ENCODE results near the gene HTR4.
"Not testable (repeated sequence)": the region's sequence is repeated elsewhere in the genome, so short reads cannot be mapped to it uniquely, and the experiment has no call there.

Gene HTR4

GRCh38 chr5:148532969-148533670, 121.2 kb downstream of the HTR4 start:
- H4K20me1 ChIP-seq (ENCODE audit: insufficient read depth, low read length): no peaks in the 10 kb centered on the region
- H2AFZ ChIP-seq (ENCODE audit: low read depth, low read length): no peak overlapping the region
- TF ChIP-seq EZH2phosphoT487 (IDR thresholded peaks at IDR 0.05; ENCODE audit: low read depth) (no peak), CTCF (IDR thresholded peaks at IDR 0.05; ENCODE audit: low read depth, low read length) (no peak)
- no peaks in the 10 kb centered on the region for H3K36me3 ChIP-seq (replicated peaks; ENCODE audit: low read depth, low read length)
- no peaks in the 10 kb centered on the region for H3K27me3 ChIP-seq (ENCODE audit: low read depth, low read length)
- no peak overlapping the region for H3K4me3 ChIP-seq (ENCODE audit: low read length)
- H3K27ac ChIP-seq (ENCODE audit: low read length): no peak overlapping the region
- no peak overlapping the region for H3K4me2 ChIP-seq (ENCODE audit: low read length)
- no peak overlapping the region for H3K9ac ChIP-seq (ENCODE audit: low read length)
- H3K9me3 ChIP-seq (ENCODE audit: insufficient read depth, low read length): no peaks in the 10 kb centered on the region
- H3K79me2 ChIP-seq (ENCODE audit: low read length): no peaks in the 10 kb centered on the region
- no peaks in the 10 kb centered on the region for H3K4me1 ChIP-seq (ENCODE audit: low read length)

- not testable (repeated sequence) for H3K27me3 ChIP-seq (ENCODE audit: low read depth, low read length); H2AFZ ChIP-seq (ENCODE audit: low read depth, low read length); H3K4me2 ChIP-seq (ENCODE audit: low read length); H3K9me3 ChIP-seq (ENCODE audit: insufficient read depth, low read length); H4K20me1 ChIP-seq (ENCODE audit: insufficient read depth, low read length); H3K4me3 ChIP-seq (ENCODE audit: low read length); H3K36me3 ChIP-seq (replicated peaks; ENCODE audit: low read depth, low read length); H3K4me1 ChIP-seq (ENCODE audit: low read length); H3K79me2 ChIP-seq (ENCODE audit: low read length); H3K9ac ChIP-seq (ENCODE audit: low read length); H3K27ac ChIP-seq (ENCODE audit: low read length)
Measured at GRCh38 chr5:148529450-148529849, 124.9 kb downstream of the HTR4 start.

GRCh38 chr5:148524721-148525120, 129.6 kb downstream of the HTR4 start:
- H4K20me1 ChIP-seq (ENCODE audit: insufficient read depth, low read length): no peaks in the 10 kb centered on the region
- H3K27me3 ChIP-seq (ENCODE audit: low read depth, low read length): 0 out of 2 replicates have a peak, but pooled peaks cover 4% of the 10 kb centered on the region
- H3K4me2 ChIP-seq (ENCODE audit: low read length): no peak overlapping the region
- H3K36me3 ChIP-seq (replicated peaks; ENCODE audit: low read depth, low read length): no peaks in the 10 kb centered on the region
- TF ChIP-seq CTCF (IDR thresholded peaks at IDR 0.05; ENCODE audit: low read depth, low read length) (no peak), EZH2phosphoT487 (IDR thresholded peaks at IDR 0.05; ENCODE audit: low read depth) (no peak)
- H3K9ac ChIP-seq (ENCODE audit: low read length): no peak overlapping the region
- H3K27ac ChIP-seq (ENCODE audit: low read length): no peak overlapping the region
- H3K4me1 ChIP-seq (ENCODE audit: low read length): no peaks in the 10 kb centered on the region
- H3K79me2 ChIP-seq (ENCODE audit: low read length): no peaks in the 10 kb centered on the region
- no peak overlapping the region for H3K4me3 ChIP-seq (ENCODE audit: low read length)
- H3K9me3 ChIP-seq (ENCODE audit: insufficient read depth, low read length): no peaks in the 10 kb centered on the region
- H2AFZ ChIP-seq (ENCODE audit: low read depth, low read length): no peak overlapping the region

- Histone ChIP-seq H3K9ac (ENCODE audit: low read length) (no peak overlapping the region), H3K79me2 (ENCODE audit: low read length) (no peaks in the 10 kb centered on the region), H3K36me3 (replicated peaks; ENCODE audit: low read depth, low read length) (no peaks in the 10 kb centered on the region), H4K20me1 (ENCODE audit: insufficient read depth, low read length) (no peaks in the 10 kb centered on the region), H3K27me3 (ENCODE audit: low read depth, low read length) (0 out of 2 replicates have a peak, but pooled peaks cover 4% of the 10 kb centered on the region), H2AFZ (ENCODE audit: low read depth, low read length) (no peak overlapping the region), H3K4me1 (ENCODE audit: low read length) (no peaks in the 10 kb centered on the region), H3K4me2 (ENCODE audit: low read length) (no peak overlapping the region), H3K27ac (ENCODE audit: low read length) (no peak overlapping the region), H3K9me3 (ENCODE audit: insufficient read depth, low read length) (no peaks in the 10 kb centered on the region), H3K4me3 (ENCODE audit: low read length) (no peak overlapping the region)
- no peak for TF ChIP-seq CTCF (IDR thresholded peaks at IDR 0.05; ENCODE audit: low read depth, low read length)
- no peak for TF ChIP-seq EZH2phosphoT487 (IDR thresholded peaks at IDR 0.05; ENCODE audit: low read depth)
Measured at GRCh38 chr5:148523139-148523538, 131.2 kb downstream of the HTR4 start.
